NCI-H146 treated with DMSO at 0.1 percent for 48 hours (cell line): ENCODE results near the gene JAKMIP3.
"Not testable (repeated sequence)": the region's sequence is repeated elsewhere in the genome, so short reads cannot be mapped to it uniquely, and the experiment has no call there.

Experiments
- DNase-seq: peaks from one replicate; lab custom pipeline; 2025; ENCODE audit not compliant: unreplicated experiment; lab: John Stamatoyannopoulos, UW

Gene JAKMIP3

DNA sequence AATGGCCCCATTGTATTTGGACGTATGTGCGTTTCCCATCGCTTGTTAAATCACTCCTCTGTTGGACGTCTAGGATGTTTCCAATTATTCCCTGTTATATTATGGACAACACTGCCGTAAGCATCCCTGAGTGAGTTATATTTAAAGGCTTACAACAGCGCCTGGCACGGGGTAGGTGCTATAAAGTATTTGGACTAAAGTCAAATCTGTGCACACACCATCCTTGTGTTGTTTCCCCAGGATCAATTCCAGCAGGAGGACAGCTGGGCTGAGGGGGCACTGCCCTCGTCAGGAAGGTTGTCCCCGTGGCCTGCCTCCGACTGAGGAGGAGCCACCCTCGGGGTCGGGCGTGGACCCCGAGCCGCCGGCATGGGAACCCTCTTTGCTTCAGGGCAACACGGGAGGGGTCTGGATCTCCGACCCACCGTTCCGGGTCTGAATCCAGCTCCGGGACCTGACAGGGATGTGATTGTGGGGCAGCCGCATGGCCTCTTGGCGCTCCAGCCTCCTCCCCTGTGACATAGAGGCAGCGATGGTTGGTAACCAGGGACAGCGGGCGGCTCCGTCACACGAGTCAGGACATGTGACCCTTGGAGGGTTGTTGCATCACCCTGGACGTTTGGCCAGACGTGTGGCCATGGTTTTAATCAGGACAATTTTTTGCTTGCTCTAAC is 1.5 kb upstream of the JAKMIP3 start:
- no peak for DNase-seq

DNA sequence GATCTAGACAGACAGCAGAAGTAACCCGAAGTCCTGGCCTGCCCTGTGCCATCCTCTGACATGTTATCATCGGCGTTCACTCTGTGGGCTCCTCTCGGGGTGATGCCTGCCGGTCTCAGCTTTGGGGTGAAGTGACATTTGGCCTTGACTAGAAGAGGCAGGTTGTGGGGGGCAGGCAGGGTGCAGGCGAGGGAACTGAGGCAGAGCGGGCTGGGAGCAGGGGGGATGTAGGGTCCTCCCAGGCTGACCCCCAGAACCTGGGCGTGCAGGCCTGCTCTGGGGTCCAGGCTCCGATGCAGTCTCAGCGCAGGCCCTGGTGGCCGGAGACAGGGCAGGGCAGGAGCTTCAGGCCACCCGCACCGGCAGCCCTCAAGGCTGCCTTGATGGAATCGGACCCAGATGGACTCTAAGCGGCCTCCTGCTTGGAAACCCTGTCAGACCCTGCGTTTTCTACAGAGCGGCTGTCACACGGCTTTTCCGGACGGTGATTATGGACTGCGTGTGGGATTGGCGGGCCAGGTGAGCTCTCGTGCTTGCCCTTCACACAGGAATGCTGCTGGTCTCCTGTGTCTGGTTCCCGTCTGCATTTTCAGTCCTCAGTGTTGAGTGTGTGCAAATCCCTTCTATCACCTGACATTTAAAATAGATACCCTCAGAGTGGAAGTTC is 842 bp upstream of the JAKMIP3 start:
- no peak for DNase-seq

DNA sequence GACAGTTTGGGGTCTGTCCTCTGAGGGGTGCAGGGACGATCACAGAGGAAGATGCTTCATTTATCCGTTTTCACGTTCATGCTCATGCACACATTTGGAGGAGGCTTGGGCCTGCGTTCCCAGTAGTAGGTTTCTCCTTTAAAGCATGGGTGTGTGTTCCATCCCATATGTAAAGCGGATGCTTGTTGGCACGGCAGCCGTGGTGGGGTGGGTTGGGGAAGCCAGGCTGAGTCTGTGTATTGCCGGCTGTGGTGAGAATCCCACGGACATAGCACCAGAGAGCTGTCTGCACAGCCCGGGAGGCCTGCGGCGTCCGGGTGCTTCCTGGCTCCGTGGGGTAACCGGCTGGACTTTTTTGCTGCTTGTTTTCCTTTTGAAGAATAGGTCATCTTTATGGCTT is 440 bp downstream of the JAKMIP3 start:
- DNase-seq: no peak

DNA sequence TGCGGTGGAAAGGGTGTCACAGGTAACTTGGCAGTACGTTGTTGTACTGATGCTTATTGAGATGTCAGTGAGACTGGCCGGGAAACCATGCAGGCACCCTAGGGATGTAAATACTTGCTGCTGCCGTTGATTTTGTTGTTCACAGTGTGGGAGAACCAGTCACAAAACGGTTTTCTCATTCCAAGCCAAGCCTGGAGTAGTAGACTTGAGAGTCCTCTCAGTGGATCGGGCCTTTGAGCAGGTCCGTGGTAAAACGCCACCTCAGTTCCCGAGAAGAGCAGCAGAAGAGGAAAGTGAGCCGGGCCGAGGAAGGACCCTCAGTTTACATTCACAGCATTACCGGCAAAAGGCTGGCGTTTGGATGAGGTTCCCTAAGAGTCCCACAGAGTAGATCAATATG is 1.1 kb downstream of the JAKMIP3 start:
- DNase-seq: no peak

- DNase-seq: no peak
These were observed 2.8 kb downstream of the JAKMIP3 start for GRCh38 chr10:132068431-132069121.

GRCh38 chr10:132069122-132069848 is 3.5 kb downstream of the JAKMIP3 start:
- DNase-seq: no peak

GRCh38 chr10:132069849-132070182 is 4.1 kb downstream of the JAKMIP3 start:
- no peak for DNase-seq

DNA sequence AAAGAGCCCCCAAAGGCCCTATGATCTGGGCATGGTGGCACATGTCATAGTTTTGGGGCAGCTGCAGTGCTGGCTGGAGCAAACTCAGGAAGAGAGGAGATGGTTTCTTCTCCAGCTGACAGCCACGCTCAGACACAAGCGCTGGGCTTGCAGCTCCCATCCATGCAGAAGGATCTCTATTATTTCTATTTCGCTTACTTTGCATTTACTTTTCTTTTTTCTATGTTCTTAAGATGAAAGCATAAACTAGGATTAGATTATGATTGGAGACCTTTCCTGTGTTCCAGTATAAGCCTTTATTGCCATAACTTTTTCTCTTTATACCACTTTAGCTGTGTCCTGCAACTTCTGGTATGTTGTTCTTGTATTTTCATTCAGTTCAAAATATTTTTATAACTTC is 5.0 kb downstream of the JAKMIP3 start:
- no peak for DNase-seq

DNA sequence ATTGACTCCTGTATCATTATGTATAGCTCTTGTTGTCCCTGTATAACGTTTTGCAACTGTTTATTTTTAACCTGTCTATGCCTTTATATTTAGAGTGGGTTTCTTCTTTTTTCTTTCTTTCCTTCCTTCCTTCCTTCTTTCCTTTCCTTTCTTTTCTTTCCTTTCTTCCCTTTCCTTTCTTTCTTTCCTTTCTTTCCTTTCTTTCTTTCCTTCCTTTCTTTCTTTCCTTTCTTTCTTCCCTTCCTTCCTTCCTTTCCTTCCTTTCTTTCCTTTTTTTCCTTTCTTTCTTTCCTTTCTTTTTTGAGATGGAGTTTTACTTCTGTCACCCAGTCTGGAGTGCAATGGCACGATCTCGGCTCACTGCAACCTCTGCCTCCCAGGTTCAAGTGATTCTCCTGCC is 5.9 kb downstream of the JAKMIP3 start:
- no peak for DNase-seq

DNA sequence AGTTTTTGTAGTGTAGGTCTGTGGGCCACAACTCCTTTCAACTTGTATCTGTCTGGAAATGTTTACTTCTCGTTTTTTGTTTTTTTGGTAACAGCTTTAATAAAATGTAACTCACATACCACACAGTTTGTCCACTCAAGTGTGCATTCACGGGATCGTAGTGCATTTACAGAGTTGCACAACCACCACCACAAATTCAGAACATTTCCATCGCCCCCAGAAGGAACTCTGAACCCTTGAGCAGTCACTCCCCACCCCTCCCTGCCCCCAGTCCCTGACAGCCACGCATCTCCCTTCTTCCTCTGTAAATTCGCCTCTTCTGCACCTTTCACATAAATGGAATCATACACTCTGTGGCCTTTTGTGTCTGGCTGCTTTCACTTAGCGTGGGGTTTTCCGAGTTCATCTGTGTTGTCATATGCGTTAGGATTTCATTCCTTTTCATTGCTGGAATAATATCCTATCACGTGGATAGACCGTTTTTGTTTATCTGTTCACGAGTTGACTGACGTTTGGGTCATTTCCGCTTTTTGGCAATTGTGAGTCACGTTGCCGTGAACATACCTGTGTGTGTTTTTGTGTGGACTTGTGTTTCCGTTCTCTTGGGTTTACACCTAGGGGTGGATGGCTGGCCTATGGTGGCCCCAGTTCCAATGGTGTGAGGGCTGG is 10.3 kb downstream of the JAKMIP3 start:
- no peak for DNase-seq

- DNase-seq: no peak
These were observed 10.9 kb downstream of the JAKMIP3 start for GRCh38 chr10:132076578-132077081.

DNA sequence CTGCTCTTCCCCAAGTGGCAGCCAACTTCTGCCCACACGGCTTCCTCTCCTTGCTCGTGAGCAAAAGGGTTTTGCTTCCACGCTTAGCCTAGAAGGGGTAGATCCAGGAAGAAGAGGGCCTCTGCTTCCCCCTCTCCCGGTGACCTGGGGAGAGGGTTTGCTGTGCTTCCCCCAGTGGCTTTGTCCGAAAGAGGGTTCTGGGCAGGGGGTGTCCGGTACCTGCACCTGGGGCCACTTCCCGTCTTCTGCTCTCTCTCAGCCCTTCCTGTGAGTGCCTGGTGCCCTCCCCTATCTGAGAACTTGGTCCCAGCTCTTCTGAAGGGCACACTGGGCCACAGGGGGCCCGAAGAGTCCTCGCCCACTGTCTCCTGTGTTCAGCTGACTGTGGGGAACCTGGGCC is 11.3 kb downstream of the JAKMIP3 start:
- no peak for DNase-seq

GRCh38 chr10:132078746-132079345 is 13.1 kb downstream of the JAKMIP3 start:
- no peak for DNase-seq

DNA sequence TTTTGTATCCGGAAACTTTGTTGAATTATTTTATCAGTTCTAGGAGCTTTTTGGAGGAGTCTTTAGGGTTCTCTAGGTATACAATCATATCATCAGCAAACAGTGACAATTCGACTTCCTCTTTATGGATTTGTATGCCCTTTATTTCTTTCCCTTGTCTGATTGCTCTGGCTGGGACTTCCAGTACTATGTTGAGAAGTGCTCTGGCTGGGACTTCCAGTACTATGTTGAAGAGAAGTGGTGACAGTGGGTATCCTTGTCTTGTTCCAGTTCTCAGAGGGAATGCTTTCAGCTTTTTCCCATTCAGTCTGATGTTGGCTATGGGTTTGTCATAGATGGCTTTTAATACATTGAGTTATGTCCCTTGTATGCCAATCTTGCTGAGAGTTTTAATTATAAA is 18.6 kb downstream of the JAKMIP3 start:
- not testable (repeated sequence) for DNase-seq

DNA sequence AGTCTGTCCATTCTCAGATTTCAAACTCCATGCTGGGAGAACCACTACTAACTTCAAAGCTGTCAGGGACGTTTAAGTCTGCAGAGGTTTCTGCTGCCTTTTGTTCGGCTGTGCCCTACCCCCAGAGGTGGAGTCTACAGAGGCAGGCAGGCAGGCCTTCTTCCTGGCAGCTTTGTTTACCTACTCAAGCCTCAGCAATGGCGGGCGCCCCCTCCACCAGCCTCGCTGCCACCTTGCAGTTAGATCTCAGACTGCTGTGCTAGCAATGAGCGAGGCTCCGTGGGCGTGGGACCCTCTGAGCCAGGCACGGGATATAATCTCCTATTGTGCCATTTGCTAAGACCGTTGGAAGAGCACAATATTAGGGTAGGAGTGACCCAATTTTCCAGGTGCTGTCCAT is 27.5 kb downstream of the JAKMIP3 start:
- DNase-seq: not testable (repeated sequence)

DNA sequence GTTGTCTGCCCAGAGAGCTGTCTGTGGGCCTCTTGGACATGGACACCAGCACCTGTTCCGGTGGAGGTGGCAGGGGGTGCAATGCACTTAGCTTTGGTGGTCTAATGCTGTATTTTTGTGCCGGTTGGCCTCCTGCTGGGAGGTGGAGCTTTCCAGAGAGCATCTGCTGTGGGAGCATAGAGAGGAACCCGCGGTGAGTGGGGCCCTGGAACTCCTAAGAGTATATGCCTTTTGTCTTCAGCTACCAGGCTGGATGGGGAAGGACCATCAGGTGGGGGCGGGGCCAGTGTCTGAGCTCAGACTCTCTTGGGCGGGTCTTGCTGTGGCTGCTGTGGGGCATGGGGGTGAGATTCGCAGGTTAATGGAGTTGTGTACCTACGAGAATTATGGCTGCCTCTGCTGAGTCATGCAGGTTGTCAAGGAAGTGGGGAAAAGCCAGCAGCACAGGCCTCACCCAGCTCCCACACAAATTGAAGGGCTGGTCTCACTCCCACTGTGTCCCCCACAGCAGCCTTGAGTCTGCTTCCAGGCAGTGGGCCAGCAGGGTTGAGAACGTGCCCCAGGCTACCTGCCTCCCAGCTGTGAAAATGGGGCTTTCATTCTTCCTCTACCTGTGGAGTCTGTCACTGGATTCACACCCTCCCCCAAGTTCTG is 29.0 kb downstream of the JAKMIP3 start:
- no peak for DNase-seq

- DNase-seq: no peak
These were observed 29.8 kb downstream of the JAKMIP3 start for GRCh38 chr10:132095403-132096113.

DNA sequence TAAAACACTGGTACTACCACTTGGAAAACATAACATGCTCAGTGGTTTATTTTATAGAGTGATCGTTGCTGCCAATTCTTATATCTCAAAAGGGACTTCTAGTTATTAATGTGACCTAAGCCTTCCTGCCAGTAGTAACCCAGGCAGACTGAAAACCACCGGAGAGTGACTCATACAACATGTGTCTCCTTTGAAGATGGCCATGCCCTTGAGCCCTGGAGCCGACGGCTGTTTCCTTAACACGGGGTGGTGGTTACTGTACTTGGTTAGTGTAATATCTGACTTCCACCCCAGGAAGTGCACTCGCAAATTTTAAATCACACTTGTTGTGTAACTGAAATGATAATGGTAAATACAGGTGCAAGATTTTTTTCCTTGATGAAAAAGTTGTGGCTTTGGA is 30.5 kb downstream of the JAKMIP3 start:
- no peak for DNase-seq

GRCh38 chr10:132096863-132097478 is 31.2 kb downstream of the JAKMIP3 start:
- no peak for DNase-seq
